ENCODE results near the gene CRIP3. TPM values are rescaled to one million over a fixed set of nuclear protein-coding genes. Genes with fewer than 3 reads are reported as not detected.

Gene CRIP3
- total and polyA plus RNA-seq, 2 of the 13 experiments (the other 11 are each of a cell fraction or from before 2014, with no cell fraction given): 6.3 to 9.3 TPM

- TF ChIP-seq ARID5B (CRISPR knock-in tag; IDR thresholded peaks at IDR 0.05) (peak; percentile 52), ZNF362 (CRISPR knock-in tag; IDR thresholded peaks at IDR 0.05; ENCODE audit: borderline replicate concordance) (peak; percentile 74), ZNF792 (CRISPR knock-in tag; IDR thresholded peaks at IDR 0.05) (no peak; the same call in 1 of the 2 replicates), ZNF430 (CRISPR knock-in tag; IDR thresholded peaks at IDR 0.05) (peak; percentile 72; the same call in 1 of the 2 replicates), NFKBIZ (CRISPR knock-in tag; IDR thresholded peaks at IDR 0.05) (0 out of 2 replicates have a peak, but pooled peaks have one; percentile 18), FLYWCH1 (CRISPR knock-in tag; IDR thresholded peaks at IDR 0.05) (no peak), ARID4A (CRISPR knock-in tag; IDR thresholded peaks at IDR 0.05; ENCODE audit: borderline replicate concordance) (peak; percentile 70), ZNF18 (CRISPR knock-in tag; IDR thresholded peaks at IDR 0.05; ENCODE audit: insufficient replicate concordance) (peak; percentile 83), ZSCAN29 (CRISPR knock-in tag; conservative IDR thresholded peaks at IDR 0.05) (peak; percentile 82; the same call in 1 of the 2 replicates), ZGPAT (CRISPR knock-in tag; IDR thresholded peaks at IDR 0.05) (peak; percentile 35; the same call in 1 of the 2 replicates), ZNF747 (CRISPR knock-in tag; IDR thresholded peaks at IDR 0.05; ENCODE audit: borderline replicate concordance) (no peak; the same call in 1 of the 2 replicates), STAT5B (CRISPR knock-in tag; IDR thresholded peaks at IDR 0.05) (no peak; the same call in 1 of the 2 replicates), JUN (CRISPR knock-in tag; IDR thresholded peaks at IDR 0.05) (0 out of 2 replicates have a peak, but pooled peaks have one; percentile 60), TCF12 (IDR thresholded peaks at IDR 0.05) (no peak), TCF12 (CRISPR knock-in tag; IDR thresholded peaks at IDR 0.05) (peak; percentile 96)
Measured at GRCh38 chr6:43274916-43275597, 33.6 kb downstream of the CRIP3 start (continued).
